ENCODE data around the gene INPP5B.
A peak's percentile ranks its signal among the peaks of the same experiment; 100 is the strongest.
"Not testable (repeated sequence)": the region's sequence is repeated elsewhere in the genome, so short reads cannot be mapped to it uniquely, and the experiment has no call there.

The INPP5B gene

GRCh38 chr1:37948166-37948565, 1.3 kb upstream of the INPP5B start:
- DNase-seq (ENCODE audit: low read depth): no peak

GRCh38 chr1:37947364-37947763, 511 bp upstream of the INPP5B start:
- no peak for DNase-seq (ENCODE audit: low read depth)

GRCh38 chr1:37945743-37946702, 830 bp downstream of the INPP5B start:
- peak; percentile 89 for DNase-seq (ENCODE audit: low read depth)

GRCh38 chr1:37945251-37945650, 1.6 kb downstream of the INPP5B start:
- DNase-seq (ENCODE audit: low read depth): no peak

- DNase-seq (ENCODE audit: low read depth): no peak
Measured at GRCh38 chr1:37944816-37945215, 2.0 kb downstream of the INPP5B start.

- DNase-seq (ENCODE audit: low read depth): no peak
Measured at GRCh38 chr1:37944086-37944763, 2.6 kb downstream of the INPP5B start.

- DNase-seq (ENCODE audit: low read depth): no peak
Measured at GRCh38 chr1:37940299-37940947, 6.4 kb downstream of the INPP5B start.

GRCh38 chr1:37936760-37937159, 10.1 kb downstream of the INPP5B start:
- DNase-seq (ENCODE audit: low read depth): not testable (repeated sequence)

GRCh38 chr1:37932759-37933158, 14.1 kb downstream of the INPP5B start:
- DNase-seq (ENCODE audit: low read depth): no peak

- DNase-seq (ENCODE audit: low read depth): peak; percentile 80
Measured at GRCh38 chr1:37931361-37932158, 15.3 kb downstream of the INPP5B start.

GRCh38 chr1:37931102-37931360, 15.8 kb downstream of the INPP5B start:
- DNase-seq (ENCODE audit: low read depth): no peak

GRCh38 chr1:37930246-37931101, 16.4 kb downstream of the INPP5B start:
- no peak for DNase-seq (ENCODE audit: low read depth)

GRCh38 chr1:37926038-37926924, 20.6 kb downstream of the INPP5B start:
- no peak for DNase-seq (ENCODE audit: low read depth)

GRCh38 chr1:37925316-37925715, 21.5 kb downstream of the INPP5B start:
- no peak for DNase-seq (ENCODE audit: low read depth)

- no peak for DNase-seq (ENCODE audit: low read depth)
Measured at GRCh38 chr1:37923551-37923889, 23.3 kb downstream of the INPP5B start.

- DNase-seq (ENCODE audit: low read depth): no peak
Measured at GRCh38 chr1:37922767-37923550, 23.9 kb downstream of the INPP5B start.

GRCh38 chr1:37919277-37919676, 27.6 kb downstream of the INPP5B start:
- DNase-seq (ENCODE audit: low read depth): no peak

- no peak for DNase-seq (ENCODE audit: low read depth)
Measured at GRCh38 chr1:37915476-37916093, 31.3 kb downstream of the INPP5B start.
